Stimulated activated CD4-positive, alpha-beta T cell treated with anti-CD3 and anti-CD28 coated beads, Interleukin-15, amount 100 ng/mL, for 1 hour (primary cell): ENCODE measurements around the gene BBS12.

Source experiments
- DNase-seq, 2 donors: peaks; one replicate each; pipeline ENCODE4 v3.0.0-alpha.2; 2020; ENCODE audit warnings: low read depth in 1 of 2, low spot score in 1 of 2

BBS12 gene

DNA sequence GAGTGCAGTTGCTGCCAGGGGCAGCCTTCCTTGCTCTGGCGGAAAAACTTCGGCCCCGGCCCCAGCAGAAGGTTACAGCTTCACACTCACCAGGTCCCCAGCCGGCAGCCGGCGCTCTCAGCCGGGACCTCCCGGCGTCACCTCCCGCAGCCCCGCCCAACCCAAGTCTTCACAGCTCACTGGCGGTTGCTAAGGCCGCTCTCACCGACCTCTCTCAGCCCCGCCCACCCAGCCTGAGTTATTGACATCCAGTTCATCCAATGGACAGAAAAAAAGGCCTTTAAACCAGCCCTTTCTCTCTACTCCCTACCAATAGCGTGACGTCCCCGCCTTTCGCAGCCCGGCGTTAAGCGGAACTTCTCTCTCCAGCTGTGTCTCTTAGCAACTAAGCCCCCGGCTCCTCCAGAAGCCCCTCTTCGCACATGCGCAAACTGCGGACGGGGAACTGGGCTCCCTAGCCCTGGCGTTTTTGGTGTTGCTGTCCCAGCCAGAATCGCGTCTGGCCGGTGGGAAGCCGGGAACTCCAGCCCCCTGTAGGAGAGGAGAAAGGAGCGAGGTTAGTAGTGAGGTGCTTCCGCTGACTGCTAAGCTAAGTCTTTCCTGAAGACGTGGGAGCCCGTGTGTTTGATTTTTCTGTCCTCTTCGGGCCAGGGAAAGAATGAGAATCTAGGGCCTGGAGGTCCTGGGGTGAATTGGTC is at the start of gene BBS12:
BBS12 (plus strand) TSS at position 376 of the 698 bp plus-strand sequence. CDS start 9,189 bp downstream, outside the sequence.
- peak; percentile 94 to 95 for DNase-seq

GRCh38 chr4:122686691-122687090 is 45.8 kb upstream of the BBS12 start:
- DNase-seq = no peak

DNA sequence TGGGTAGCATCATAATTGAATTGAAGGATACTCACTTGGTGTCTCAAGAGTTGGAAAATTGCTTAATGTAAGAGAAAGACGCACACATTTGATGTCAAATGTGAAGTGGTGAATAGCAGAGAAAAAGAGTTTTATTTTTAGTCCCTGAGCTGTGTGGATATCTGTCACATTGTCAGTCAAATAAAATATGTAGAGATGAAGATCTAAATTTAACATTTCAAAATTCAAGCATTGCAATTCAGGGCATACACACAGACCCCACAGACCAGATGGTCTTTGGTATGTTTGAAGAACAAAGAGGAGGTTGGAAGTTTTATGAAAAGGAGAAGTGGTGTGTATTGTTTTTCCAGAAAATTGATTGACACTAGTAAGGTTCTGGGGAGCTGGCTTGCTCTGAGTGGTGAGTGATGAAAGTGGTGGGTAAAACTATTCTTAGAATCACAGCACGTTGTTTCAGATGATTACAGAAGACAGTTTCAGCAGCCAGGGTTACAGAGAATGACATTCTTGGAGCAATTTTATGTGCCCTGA is 44.9 kb upstream of the BBS12 start:
- no peak for DNase-seq

DNA sequence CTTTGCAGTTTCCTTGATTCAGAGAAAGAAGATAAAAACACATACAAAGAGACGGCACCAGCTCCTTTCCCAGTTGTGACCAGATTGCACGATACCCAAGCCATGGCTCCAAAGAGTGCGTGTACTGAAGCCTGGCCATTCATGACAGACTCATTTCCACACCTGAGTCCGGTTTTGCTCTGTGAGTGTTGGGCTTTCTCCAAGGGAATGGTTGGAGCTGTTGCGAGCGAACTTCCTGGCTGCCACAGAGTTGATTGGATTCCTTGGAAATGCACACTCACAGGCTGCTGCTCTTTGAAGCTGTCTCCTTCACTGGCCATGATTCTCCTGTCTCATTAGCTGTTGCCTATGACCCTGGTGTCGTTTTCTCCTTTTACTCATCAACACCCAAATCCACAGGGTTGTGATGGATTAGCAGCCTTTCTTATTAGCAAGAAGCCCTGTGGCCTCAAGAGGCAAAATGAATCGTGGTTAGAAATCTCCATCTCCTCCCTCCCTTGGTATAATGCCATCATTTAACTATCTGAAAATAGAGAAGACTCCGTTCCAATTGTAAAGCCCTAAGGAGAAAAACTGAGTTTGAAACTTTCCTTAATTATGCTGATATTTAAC is 43.9 kb upstream of the BBS12 start:
- no peak for DNase-seq

DNA sequence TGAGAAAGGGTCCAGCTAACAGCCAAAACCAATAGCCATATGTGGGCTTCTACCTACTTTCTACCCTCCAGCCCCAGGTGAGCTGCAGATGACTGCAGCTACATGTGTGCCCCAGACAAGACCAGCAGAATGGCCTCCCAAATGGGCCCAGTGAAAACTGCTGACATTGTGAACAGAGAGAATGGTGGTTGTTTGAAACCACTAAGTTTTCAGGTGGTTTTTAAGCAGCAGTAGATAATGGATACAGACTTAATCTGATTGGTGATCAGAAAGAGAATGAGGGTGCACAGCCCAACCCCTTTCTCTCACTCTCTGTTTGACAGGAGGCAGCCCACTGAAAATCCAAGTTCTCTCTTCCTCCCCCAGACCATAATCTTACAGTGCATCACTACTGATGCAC is 42.5 kb upstream of the BBS12 start:
- DNase-seq = no peak

GRCh38 chr4:122691988-122692387 is 40.5 kb upstream of the BBS12 start:
- DNase-seq = no peak

- DNase-seq = no peak
These were observed 39.6 kb upstream of the BBS12 start for GRCh38 chr4:122692641-122693520.

DNA sequence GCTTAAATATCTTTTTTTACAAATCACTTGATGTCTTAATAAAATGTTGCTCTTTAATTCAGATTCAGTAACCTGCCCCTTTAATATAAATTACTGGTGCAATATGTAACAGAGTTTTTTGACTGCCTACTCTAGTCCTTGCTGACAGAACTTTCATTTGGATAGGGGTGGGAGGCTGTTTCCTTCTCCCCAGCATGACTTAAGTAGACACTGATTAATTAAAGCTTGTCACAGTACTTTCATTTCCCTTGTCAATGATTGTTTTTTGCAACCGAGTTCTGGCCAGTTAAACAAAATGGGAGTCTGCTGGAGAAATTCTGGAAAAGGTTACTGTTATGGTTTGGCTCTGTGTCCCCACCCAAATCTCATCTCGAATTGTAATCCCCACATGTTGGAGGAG is 37.3 kb upstream of the BBS12 start:
- DNase-seq = no peak

DNA sequence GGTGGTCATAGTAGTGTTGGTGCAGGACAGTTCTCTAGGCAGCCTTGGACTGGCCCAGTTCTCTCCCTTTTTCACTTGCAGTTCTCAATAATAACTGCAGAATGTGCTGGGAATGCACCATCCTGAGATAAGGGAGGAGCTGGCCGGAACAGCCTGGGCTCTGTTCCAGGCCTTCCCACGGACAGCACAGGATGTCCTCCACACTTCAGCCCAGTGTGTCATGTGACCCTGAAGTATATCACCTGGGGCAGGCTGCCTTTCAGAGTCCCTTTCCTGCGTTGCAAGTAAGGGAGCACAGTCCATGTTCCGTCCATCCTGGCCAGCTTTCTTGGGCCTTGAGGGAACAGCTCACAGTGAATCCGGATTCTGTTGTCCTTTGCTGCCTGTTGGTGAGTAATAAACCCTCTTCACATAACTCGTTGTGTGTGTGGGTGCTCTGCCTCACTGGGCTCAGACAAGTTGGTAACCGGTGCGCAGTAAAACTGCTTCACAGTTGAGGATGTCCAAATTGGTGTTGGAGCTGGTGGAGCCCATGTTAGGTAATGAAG is 32.3 kb upstream of the BBS12 start:
- DNase-seq = no peak

DNA sequence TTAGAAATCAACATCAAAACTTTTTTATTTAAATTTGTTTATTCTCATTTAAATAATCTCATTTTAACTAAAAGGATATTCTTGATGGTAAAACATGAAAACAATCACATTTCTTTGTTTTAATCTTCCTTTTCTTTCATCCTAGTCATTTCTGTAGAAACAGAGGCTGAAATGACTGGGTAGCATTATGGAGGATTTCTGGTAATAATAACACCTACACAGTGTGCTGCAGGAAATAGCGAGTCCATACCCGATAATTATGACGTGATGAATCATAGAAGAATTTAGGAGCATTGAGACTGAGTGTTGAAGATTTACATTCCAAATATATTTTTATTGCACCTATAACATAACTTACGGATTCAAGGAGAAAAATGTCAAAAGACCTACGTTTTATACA is 31.4 kb upstream of the BBS12 start:
- DNase-seq = no peak

GRCh38 chr4:122701965-122702364 is 30.5 kb upstream of the BBS12 start:
- DNase-seq = no peak

GRCh38 chr4:122702939-122703338 is 29.6 kb upstream of the BBS12 start:
- no peak for DNase-seq

DNA sequence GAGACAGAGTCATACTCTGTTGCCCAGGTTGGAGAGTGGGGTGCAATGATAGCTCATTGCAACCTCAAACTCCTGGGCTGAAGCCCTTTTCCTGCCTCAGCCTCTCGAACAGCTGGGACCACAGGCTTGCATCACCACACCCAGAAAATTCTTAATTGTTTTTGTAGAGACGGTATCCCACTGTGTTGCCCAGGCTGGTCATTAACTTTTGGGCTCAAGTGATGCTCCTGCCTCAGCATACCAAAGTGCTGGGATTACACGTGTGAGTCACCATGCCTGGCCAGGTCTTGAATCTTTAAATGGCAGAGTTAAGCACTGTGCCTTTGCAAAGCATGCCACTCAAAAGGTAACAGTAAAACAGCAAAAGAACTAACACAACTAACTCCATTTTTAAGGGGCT is 28.6 kb upstream of the BBS12 start:
- DNase-seq = no peak

DNA sequence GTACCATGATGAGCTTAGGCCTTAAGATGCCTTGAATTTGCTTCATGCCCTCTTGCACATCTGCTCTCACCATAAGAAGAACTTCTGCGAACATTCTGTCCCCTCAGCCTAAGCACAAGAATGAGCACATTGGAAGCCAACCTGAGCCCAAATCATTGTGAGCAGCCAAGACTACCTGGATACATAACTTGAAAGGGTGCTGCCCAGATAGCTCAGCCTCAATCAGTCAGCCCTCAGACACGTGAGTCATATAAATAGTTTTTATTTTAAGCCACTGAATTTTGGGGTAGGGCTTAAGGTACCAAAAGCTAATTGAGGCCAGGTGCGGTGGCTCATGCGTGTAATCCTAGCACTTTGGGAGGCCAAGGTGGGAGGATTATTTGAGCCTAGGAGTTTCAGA is 27.5 kb upstream of the BBS12 start:
- no peak for DNase-seq

DNA sequence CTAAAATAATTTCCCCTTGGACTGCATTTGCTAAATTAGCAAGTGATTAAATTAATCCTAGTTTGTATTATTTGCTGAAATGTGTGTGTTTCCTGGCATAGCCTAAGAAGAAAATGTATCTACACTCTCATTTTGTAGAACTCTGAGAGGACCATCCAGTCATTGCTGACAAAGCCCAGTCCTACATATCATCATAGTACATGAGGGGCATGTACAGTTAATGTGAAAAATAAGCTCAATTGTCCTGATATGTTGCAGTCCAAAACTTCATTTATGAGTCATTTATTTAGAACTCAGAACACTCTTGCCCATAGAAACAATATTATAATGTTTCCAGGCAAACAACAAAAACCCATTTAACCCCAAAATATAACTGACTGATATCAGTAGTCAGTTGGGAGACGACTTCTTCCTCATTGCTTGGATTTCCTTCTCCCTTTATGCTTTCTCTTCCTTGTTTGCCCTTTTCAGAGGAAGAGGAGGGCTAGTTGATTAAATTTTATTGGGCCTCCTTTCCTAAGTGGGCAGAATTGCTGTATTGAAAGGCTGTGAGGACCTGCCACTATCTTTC is 26.9 kb upstream of the BBS12 start:
- DNase-seq = no peak

- DNase-seq = no peak
These were observed 26.0 kb upstream of the BBS12 start for GRCh38 chr4:122706511-122706910.

- no peak for DNase-seq
These were observed 25.0 kb upstream of the BBS12 start for GRCh38 chr4:122707497-122707896.

- DNase-seq = no peak
These were observed 23.3 kb upstream of the BBS12 start for GRCh38 chr4:122709236-122709635.

DNA sequence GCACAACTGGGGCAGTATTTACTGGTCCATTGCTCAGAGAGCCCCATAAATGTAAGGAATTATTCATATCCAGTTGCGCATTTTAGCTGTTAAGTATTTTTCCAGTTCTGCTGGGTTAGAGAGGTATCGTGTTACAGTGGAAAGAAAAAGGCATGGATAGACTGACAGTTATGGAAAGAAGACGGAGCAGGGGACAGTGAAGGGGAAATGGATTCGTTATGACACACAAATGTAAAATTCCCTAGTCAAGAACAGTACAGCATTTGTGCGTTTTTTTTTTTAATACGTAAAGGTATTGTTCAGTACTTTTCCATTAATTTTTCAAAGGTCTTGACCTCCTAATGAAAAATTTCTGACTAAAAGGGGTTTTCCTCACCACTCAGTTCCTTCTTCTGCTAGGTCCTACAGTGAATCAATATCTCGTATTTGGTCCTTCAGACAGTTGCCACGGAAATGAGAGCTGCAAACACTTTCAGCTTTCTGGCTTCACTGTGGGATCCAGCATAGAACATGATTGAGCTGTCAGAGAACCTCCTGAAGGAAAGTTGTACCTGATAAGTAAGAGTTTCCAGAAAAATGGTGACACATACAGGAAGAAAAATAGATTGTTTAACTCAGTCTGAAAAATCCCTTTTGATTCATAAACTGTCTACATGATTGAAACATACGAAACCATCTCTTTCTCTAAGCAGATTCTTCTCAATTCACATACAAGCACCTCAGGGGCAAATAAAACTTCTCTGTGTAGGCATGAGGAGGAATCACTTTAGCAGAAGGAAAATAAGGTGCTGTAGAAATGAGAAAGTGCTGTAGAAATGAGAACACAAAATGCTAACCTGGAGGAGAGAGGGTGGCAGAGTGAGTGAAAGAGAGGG is 21.8 kb upstream of the BBS12 start:
- no peak for DNase-seq

GRCh38 chr4:122711919-122712318 is 20.6 kb upstream of the BBS12 start:
- no peak for DNase-seq
